Psoas muscle (tissue), 8 donors: Measurements from ENCODE around the gene SCARB1. TPM values are rescaled to one million over a fixed set of nuclear protein-coding genes. Genes with fewer than 3 reads are reported as not detected.

ENCODE experiments used
- ATAC-seq, 4 donors: fragments of 200-7000 bp; cut with Tn5 transposase; one replicate each; pipeline ENCODE4 v1.9.1; 2020; ENCODE audit warnings: moderate library complexity in 3 of 4, mild to moderate bottlenecking in 2 of 4
- DNase-seq, 2 donors: peaks; one replicate each; pipeline ENCODE4 v3.0.0-alpha.2; 2020
- H3K27ac ChIP-seq: fragments of 200-600 bp; one replicate; pipeline ENCODE4 v1.8.0; 2022
- H3K27me3 ChIP-seq, 3 donors: fragments of 200-600 bp in 1 of 3; one replicate each; pipeline versions ENCODE4 v1.6.1 to v1.8.0; 2013 to 2022; ENCODE audit warnings: low read length in 2 of 3, mild to moderate bottlenecking in 2 of 3, moderate library complexity in 1 of 3; ENCODE audit not compliant: insufficient read depth in 3 of 3
- H3K36me3 ChIP-seq, 2 donors: fragments of 200-600 bp in 1 of 2; one replicate each; pipeline versions ENCODE4 v1.6.1 to v1.8.0; 2013 to 2022; ENCODE audit warnings: low read depth in 1 of 2, mild to moderate bottlenecking in 1 of 2, moderate library complexity in 1 of 2; ENCODE audit not compliant: insufficient read depth in 1 of 2
- H3K4me1 ChIP-seq: fragments of 200-600 bp; one replicate; pipeline ENCODE4 v1.8.0; 2022
- H3K4me3 ChIP-seq: fragments of 200-600 bp; one replicate; pipeline ENCODE4 v1.8.0; 2022; ENCODE audit warnings: mild to moderate bottlenecking
- H3K9me3 ChIP-seq: fragments of 200-600 bp; one replicate; pipeline ENCODE4 v1.8.0; 2022
- CTCF ChIP-seq: fragments of 200-600 bp; IDR thresholded peaks from one replicate; pipeline ENCODE4 v1.8.0; 2022; ENCODE audit warnings: antibody characterized with exemption
- WGBS, 3 donors: extraction: QIAGEN DNeasy Blood & Tissue Kit; methylation state at CpG; one replicate each; pipeline versions ENCODE4 v1.1.6 to v1.1.7; 2013; 5-methylcytosine and 5-hydroxymethylcytosine counted together
- intact Hi-C, 2 donors: fragments of 100-400 bp; cut with DNase I; formaldehyde crosslinking; loops; one replicate each; pipeline versions ENCODE4 v1.11.0 to v1.14.2; 2022
- polyA plus RNA-seq, 3 donors: library from polyadenylated mRNA; stranded (reverse); fragments of 200-250 nt; gene quantifications; one replicate each; pipeline ENCODE4 v1.2.3, GENCODE V29; 2013
- total RNA-seq, 4 donors: library from RNA; stranded (reverse); fragmentation: NEBNext Ultra II Directional in 2 of 4; extraction: Animal tissue kit (Norgen Biotek cat#: 25700) in 2 of 4; gene quantifications; one replicate each; pipeline versions ENCODE4 v1.2.1 to v1.2.4, GENCODE V29; 2021 to 2023
- donor health status: healthy with polysubstance abuse.
- donor health status: DM: no; HTN: no; CAD: no; lungs with moderate emphysema.
- donor health status: Bipolar disorder and iron deficiency.
- donor health status: healthy.
- donor health status: DM: yes; HTN: yes; CAD: no.
- donor health status: DM: no; HTN: no; CAD: no.
- donor health status: DM: no; HTN: no; CAD: no.
- donor health status: DM: yes; HTN: yes; CAD: no.

SCARB1 gene
- total and polyA plus RNA-seq, 7 donors = 5.7 to 19.6 (median 9.1) TPM

- TF ChIP-seq CTCF = no peak
- Histone ChIP-seq H3K27ac (peak overlapping the region; percentile 86), H3K4me1 (peaks cover 31% of the 10 kb centered on the region), H3K27me3 (no peaks in the 10 kb centered on the region), H3K36me3 (no peaks in the 10 kb centered on the region), H3K9me3 (peaks cover 4% of the 10 kb centered on the region), H3K4me3 (no peak overlapping the region)
- no peak for ATAC-seq
- no peak for DNase-seq
- WGBS, 3 donors = 50 to 74% (median 62%) methylated on average over 5 of the region's 5 CpGs
- intact Hi-C loops = loop anchor here (5.0 to 10.0 kb wide), 2 partner anchors 241 to 309 kb away; no protein-coding TSS in a partner anchor
Observed at GRCh38 chr12:124763594-124763979, 100.1 kb downstream of the SCARB1 start.

GRCh38 chr12:124762791-124763593 lies 100.7 kb downstream of the SCARB1 start:
- H3K9me3 ChIP-seq = peaks cover 4% of the 10 kb centered on the region
- H3K4me3 ChIP-seq = no peak overlapping the region
- WGBS, 3 donors = 75 to 81% (median 76%) methylated on average over 13 of the region's 13 CpGs
- DNase-seq = no peak
- intact Hi-C loops = loop anchor here (5.0 to 10.0 kb wide), 2 partner anchors 241 to 308 kb away; no protein-coding TSS in a partner anchor
- no peak for ATAC-seq
- no peaks in the 10 kb centered on the region for H3K27me3 ChIP-seq
- H3K27ac ChIP-seq = no peak overlapping the region
- no peak for TF ChIP-seq CTCF
- peaks cover 31% of the 10 kb centered on the region for H3K4me1 ChIP-seq
- no peaks in the 10 kb centered on the region for H3K36me3 ChIP-seq

GRCh38 chr12:124762384-124762783 lies 101.3 kb downstream of the SCARB1 start:
- Histone ChIP-seq H3K27ac (no peak overlapping the region), H3K36me3 (no peaks in the 10 kb centered on the region), H3K4me1 (peaks cover 31% of the 10 kb centered on the region), H3K4me3 (no peak overlapping the region), H3K27me3 (no peaks in the 10 kb centered on the region), H3K9me3 (peaks cover 4% of the 10 kb centered on the region)
- WGBS, 3 donors = 91 to 92% (median 91%) methylated on average over 8 of the region's 8 CpGs
- intact Hi-C loops = loop anchor here (5.0 to 10.0 kb wide), 2 partner anchors 240 to 308 kb away; no protein-coding TSS in a partner anchor
- no peak for DNase-seq
- no peak for ATAC-seq
- no peak for TF ChIP-seq CTCF

GRCh38 chr12:124761871-124762270 lies 101.8 kb downstream of the SCARB1 start:
- Histone ChIP-seq H3K27ac (no peak overlapping the region), H3K4me1 (peaks cover 26% of the 10 kb centered on the region), H3K27me3 (no peaks in the 10 kb centered on the region), H3K9me3 (peaks cover 4% of the 10 kb centered on the region), H3K4me3 (no peak overlapping the region), H3K36me3 (no peaks in the 10 kb centered on the region)
- intact Hi-C loops = loop anchor here (5.0 to 10.0 kb wide), 2 partner anchors 240 to 307 kb away; no protein-coding TSS in a partner anchor
- no peak for TF ChIP-seq CTCF
- no peak for ATAC-seq
- no peak for DNase-seq
- 28 to 54% (median 42%) methylated on average over 4 of the region's 4 CpGs for WGBS, 3 donors
